HepG2 (cell line): Measurements from ENCODE around the gene ANKRD39. TPM values are rescaled to one million over a fixed set of nuclear protein-coding genes. Genes with fewer than 3 reads are reported as not detected.

Experiments used
- ATF7 ChIP-seq, 2 experiments: fragments of 450-650 bp in 1 of 2; sonication (generic) in 1 of 2; formaldehyde crosslinking in 1 of 2; IDR thresholded peaks; 2 replicates each; pipeline versions ENCODE4 v1.4.0 to v1.6.1; 2016 to 2020; ENCODE audit warnings: antibody characterized with exemption in 1 of 2, mild to moderate bottlenecking in 1 of 2, missing genetic modification reagents in 1 of 2
- CSRNP2 ChIP-seq: sonication (generic); formaldehyde crosslinking; conservative IDR thresholded peaks from 2 replicates; pipeline ENCODE4 v1.8.0; 2022; ENCODE audit warnings: low read depth, missing genetic modification reagents
- ELF3 ChIP-seq: IDR thresholded peaks from 2 replicates; pipeline ENCODE4 v1.6.1; 2016; ENCODE audit warnings: missing genetic modification reagents, missing compliant biosample characterization
- KAT7 ChIP-seq: IDR thresholded peaks from 2 replicates; pipeline ENCODE4 v1.6.1; 2018; ENCODE audit warnings: borderline replicate concordance, missing compliant biosample characterization
- MAFG ChIP-seq: sonication (generic); formaldehyde crosslinking; IDR thresholded peaks from 2 replicates; pipeline ENCODE4 v1.5.1; 2020; ENCODE audit warnings: mild to moderate bottlenecking, missing genetic modification reagents
- MAFK ChIP-seq, 2 experiments: IDR thresholded peaks in 1 of 2; conservative IDR thresholded peaks in 1 of 2; 2 replicates each; pipeline ENCODE4 v1.6.1; 2011; ENCODE audit warnings: improper control_type of control experiment in 2 of 2, low read length in 2 of 2
- NR2F1 ChIP-seq, 2 experiments: fragments of 450-650 bp in 1 of 2; formaldehyde crosslinking in 1 of 2; IDR thresholded peaks; 2 replicates each; pipeline versions ENCODE4 v1.5.0 to v1.6.1; 2016 to 2020; ENCODE audit warnings: mild to moderate bottlenecking in 1 of 2, missing compliant biosample characterization in 1 of 2, missing genetic modification reagents in 1 of 2, moderate library complexity in 1 of 2
- NR2F2 ChIP-seq: IDR thresholded peaks from 2 replicates; pipeline ENCODE4 v1.6.1; 2012; ENCODE audit warnings: low read depth, inconsistent platforms, borderline replicate concordance
- RAD21 ChIP-seq: fragments of 450-650 bp; formaldehyde crosslinking; IDR thresholded peaks from 2 replicates; pipeline ENCODE4 v1.5.0; 2020; ENCODE audit warnings: mild to moderate bottlenecking
- RAD51 ChIP-seq: fragments of 450-650 bp; IDR thresholded peaks from 2 replicates; pipeline ENCODE4 v1.6.1; 2016; ENCODE audit warnings: borderline replicate concordance
- RARG ChIP-seq: sonication (generic); formaldehyde crosslinking; IDR thresholded peaks from 2 replicates; pipeline ENCODE4 v1.4.0; 2020; ENCODE audit warnings: low read depth, mild to moderate bottlenecking, missing genetic modification reagents
- SCMH1 ChIP-seq: sonication (generic); formaldehyde crosslinking; IDR thresholded peaks from 2 replicates; pipeline ENCODE4 v1.9.0; 2021; ENCODE audit warnings: missing genetic modification reagents, mild to moderate bottlenecking, borderline replicate concordance
- TFAP4 ChIP-seq: sonication (generic); IDR thresholded peaks from 2 replicates; pipeline ENCODE4 v1.6.1; 2016; ENCODE audit warnings: low read depth, borderline replicate concordance
- TFDP1 ChIP-seq: IDR thresholded peaks from 2 replicates; pipeline ENCODE4 v1.6.1; 2016; ENCODE audit warnings: missing compliant biosample characterization, missing genetic modification reagents, borderline replicate concordance
- ZMAT3 ChIP-seq: sonication (generic); formaldehyde crosslinking; conservative IDR thresholded peaks from 2 replicates; pipeline ENCODE4 v1.7.0; 2021; ENCODE audit warnings: missing genetic modification reagents
- ZNF263 ChIP-seq: sonication (generic); formaldehyde crosslinking; IDR thresholded peaks from 2 replicates; pipeline ENCODE4 v1.4.0; 2020; ENCODE audit warnings: missing genetic modification reagents
- ZNF33B ChIP-seq: sonication (generic); formaldehyde crosslinking; IDR thresholded peaks from 2 replicates; pipeline ENCODE4 v1.5.1; 2020; ENCODE audit warnings: mild to moderate bottlenecking, missing genetic modification reagents
- ZNF383 ChIP-seq: sonication (generic); formaldehyde crosslinking; IDR thresholded peaks from 2 replicates; pipeline ENCODE4 v1.4.0; 2020; ENCODE audit warnings: missing genetic modification reagents, mild to moderate bottlenecking, borderline replicate concordance
- ZNF512B ChIP-seq: sonication (generic); formaldehyde crosslinking; IDR thresholded peaks from 2 replicates; pipeline ENCODE4 v1.5.1; 2020; ENCODE audit warnings: missing genetic modification reagents, mild to moderate bottlenecking, borderline replicate concordance
- ZNF672 ChIP-seq: sonication (generic); formaldehyde crosslinking; IDR thresholded peaks from 2 replicates; pipeline ENCODE4 v1.8.1; 2022; ENCODE audit warnings: missing genetic modification reagents
- ZNF782 ChIP-seq: sonication (generic); formaldehyde crosslinking; IDR thresholded peaks from 2 replicates; pipeline ENCODE4 v1.4.0; 2020; ENCODE audit warnings: missing genetic modification reagents, mild to moderate bottlenecking, borderline replicate concordance
- ZSCAN29 ChIP-seq: sonication (generic); formaldehyde crosslinking; conservative IDR thresholded peaks from 2 replicates; pipeline ENCODE4 v1.4.0; 2020; ENCODE audit warnings: mild to moderate bottlenecking, missing genetic modification reagents
- polyA plus RNA-seq, 8 experiments: library from polyadenylated mRNA; depleted of rRNA in 3 of 8; stranded (reverse) in 7 of 8; unstranded in 1 of 8; fragments of >200 nt; fragmentation: Illumina TruSeq in 4 of 8; extraction: Trizol in 4 of 8; gene quantifications; 2 replicates each; pipeline versions ENCODE4 v1.2.1 to v1.2.3, GENCODE V29; 2011 to 2016; ENCODE audit warnings: low read depth in 4 of 8, missing spikeins in 1 of 8, mixed read lengths in 1 of 8; ENCODE audit not compliant: insufficient read depth in 1 of 8
- total RNA-seq, 5 experiments: library from RNA; depleted of rRNA; stranded (reverse); fragments of >200 nt; fragmentation: Illumina TruSeq; extraction: Trizol; gene quantifications; 2 replicates each; pipeline ENCODE4 v1.2.3, GENCODE V29; 2016; ENCODE audit warnings: low read depth in 1 of 5

ANKRD39 gene
- total and polyA plus RNA-seq, 2 of the 13 experiments (the other 11 are each of a cell fraction or from before 2014, with no cell fraction given): 23.2 to 24.8 TPM

GRCh38 chr2:96856776-96857666 is 795 bp downstream of the ANKRD39 start (continued):
- TF ChIP-seq ZNF512B: no peak
- no peak for TF ChIP-seq CSRNP2 (CRISPR knock-in tag)
- TF ChIP-seq TFDP1 (CRISPR knock-in tag): peak; percentile 58; the same call in 1 of the 2 replicates
- TF ChIP-seq KAT7 (CRISPR knock-in tag): no peak
- TF ChIP-seq ELF3 (CRISPR knock-in tag): peak; percentile 47; the same call in 1 of the 2 replicates
- TF ChIP-seq ZNF782 (CRISPR knock-in tag): peak; percentile 36; the same call in 1 of the 2 replicates
- TF ChIP-seq ZNF33B (CRISPR knock-in tag): 0 out of 2 replicates have a peak, but pooled peaks have one; percentile 3
- TF ChIP-seq MAFK (conservative IDR thresholded peaks at IDR 0.05 in 1 of 2, IDR thresholded peaks at IDR 0.05 in 1 of 2; ENCODE audit: low read length in 2 of 2): peak; percentile 53 to 58
- TF ChIP-seq SCMH1: no peak
- TF ChIP-seq NR2F2: no peak
- TF ChIP-seq TFAP4: no peak
- TF ChIP-seq ATF7 (IDR thresholded peaks at IDR 0.05): no peak
- TF ChIP-seq ATF7 (CRISPR knock-in tag; IDR thresholded peaks at IDR 0.05): 0 out of 2 replicates have a peak, but pooled peaks have one; percentile 14
- no peak for TF ChIP-seq RAD21 (CRISPR knock-in tag)
- TF ChIP-seq ZMAT3: no peak
- TF ChIP-seq ZNF383 (CRISPR knock-in tag): peak; percentile 15; the same call in 1 of the 2 replicates
- TF ChIP-seq MAFG (CRISPR knock-in tag): no peak; the same call in 1 of the 2 replicates
- TF ChIP-seq ZSCAN29 (CRISPR knock-in tag): 0 out of 2 replicates have a peak, but pooled peaks have one; percentile 6
- no peak for TF ChIP-seq ZNF672 (CRISPR knock-in tag)
- TF ChIP-seq RARG (CRISPR knock-in tag): 0 out of 2 replicates have a peak, but pooled peaks have one; percentile 12
- TF ChIP-seq RAD51: no peak
- no peak for TF ChIP-seq ZNF263 (CRISPR knock-in tag)
- no peak for TF ChIP-seq NR2F1 (CRISPR knock-in tag; IDR thresholded peaks at IDR 0.05)
